SK-N-MC (cell line): ENCODE data around the gene LRP1B.

Experiments used
- DNase-seq: peaks from one replicate; pipeline ENCODE4 v3.0.0-alpha.2; 2011; ENCODE audit warnings: low read depth, low spot score
- H3K27ac ChIP-seq: fragments of 200-600 bp; sonication (generic); 2 replicates; pipeline ENCODE4 v1.5.1; 2016; ENCODE audit warnings: mixed run types
- H3K36me3 ChIP-seq: fragments of 200-600 bp; sonication (generic); 2 replicates; pipeline ENCODE4 v1.6.1; 2017; ENCODE audit warnings: antibody characterized with exemption, low read length, mixed read lengths; ENCODE audit not compliant: insufficient read depth
- H3K4me3 ChIP-seq: fragments of 200-600 bp; sonication (generic); 2 replicates; pipeline ENCODE4 v1.5.1; 2016
- H3K9ac ChIP-seq: fragments of 200-600 bp; sonication (generic); 2 replicates; pipeline ENCODE4 v1.8.0; 2017; ENCODE audit warnings: mixed run types, mixed read lengths; ENCODE audit not compliant: insufficient read length
- H3K9me3 ChIP-seq: fragments of 200-600 bp; sonication (generic); 2 replicates; pipeline ENCODE4 v1.6.1; 2017; ENCODE audit warnings: low read depth, mild to moderate bottlenecking, antibody characterized with exemption, low read length, moderate library complexity, mixed read lengths
- EZH2 ChIP-seq: fragments of 200-600 bp; sonication (generic); IDR thresholded peaks from one replicate; pipeline ENCODE4 v1.6.1; 2017; ENCODE audit warnings: antibody characterized with exemption
- FOXP2 ChIP-seq: optimal IDR thresholded peaks from 2 replicates; pipeline ENCODE3; 2011; ENCODE audit warnings: mild to moderate bottlenecking, moderate library complexity; ENCODE audit not compliant: insufficient read depth; ENCODE audit errors: extremely low read length, control extremely low read depth
- POLR2AphosphoS5 ChIP-seq: IDR thresholded peaks from 2 replicates; pipeline ENCODE4 v1.6.1; 2012; ENCODE audit warnings: mild to moderate bottlenecking, low read depth, low read length, borderline replicate concordance

LRP1B gene

DNA sequence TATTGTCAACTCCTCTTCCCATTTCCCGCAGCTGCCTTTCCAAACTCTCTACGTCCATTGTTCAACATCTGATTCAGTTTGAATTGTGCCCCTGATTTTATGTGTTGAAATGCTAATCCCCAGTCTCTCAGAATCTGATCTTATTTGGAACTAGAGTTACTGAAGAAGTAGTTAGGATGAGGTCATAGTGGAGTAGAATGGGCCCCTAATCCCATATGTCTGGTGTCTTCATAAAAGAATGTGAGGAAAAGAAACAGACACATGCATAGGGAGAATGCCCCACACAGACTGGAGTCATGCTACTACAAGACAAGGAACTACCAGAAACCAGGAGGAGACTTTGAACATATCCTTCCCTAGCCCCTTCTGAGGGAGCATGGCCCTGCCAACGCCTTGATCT, 99.2 kb downstream of the LRP1B start:
- TF ChIP-seq EZH2 (no peak), FOXP2 (no peak), POLR2AphosphoS5 (no peak)
- H3K9me3 ChIP-seq, result no peaks in the 10 kb centered on the region
- H3K27ac ChIP-seq, result no peak overlapping the region
- no peak for DNase-seq
- no peak overlapping the region for H3K4me3 ChIP-seq
- no peak overlapping the region for H3K9ac ChIP-seq
- H3K36me3 ChIP-seq, result no peaks in the 10 kb centered on the region

- no peak for DNase-seq
- no peak for TF ChIP-seq FOXP2
- no peak for TF ChIP-seq POLR2AphosphoS5
- no peak for TF ChIP-seq EZH2
- Histone ChIP-seq H3K4me3 (no peak overlapping the region), H3K27ac (no peak overlapping the region), H3K36me3 (no peaks in the 10 kb centered on the region), H3K9ac (no peak overlapping the region), H3K9me3 (no peaks in the 10 kb centered on the region)
Observed at GRCh38 chr2:142030735-142031134, 100.1 kb downstream of the LRP1B start.

- DNase-seq, result no peak
Observed at GRCh38 chr2:142029974-142030373, 100.8 kb downstream of the LRP1B start.

GRCh38 chr2:142025394-142025793, 105.4 kb downstream of the LRP1B start:
- no peak for TF ChIP-seq FOXP2
- no peak for TF ChIP-seq POLR2AphosphoS5
- no peak for TF ChIP-seq EZH2
- Histone ChIP-seq H3K36me3 (no peaks in the 10 kb centered on the region), H3K27ac (no peak overlapping the region), H3K9ac (no peak overlapping the region), H3K9me3 (no peaks in the 10 kb centered on the region), H3K4me3 (no peak overlapping the region)
- DNase-seq, result no peak

More at GRCh38 chr2:142029974-142030373, 100.8 kb downstream of the LRP1B start:
- H3K27ac ChIP-seq, result no peak overlapping the region
- no peak overlapping the region for H3K4me3 ChIP-seq
- H3K9ac ChIP-seq, result no peak overlapping the region
- H3K36me3 ChIP-seq, result no peaks in the 10 kb centered on the region
- TF ChIP-seq EZH2, result no peak
- no peak for TF ChIP-seq POLR2AphosphoS5
- no peak for TF ChIP-seq FOXP2
- no peaks in the 10 kb centered on the region for H3K9me3 ChIP-seq

- no peaks in the 10 kb centered on the region for H3K36me3 ChIP-seq
- no peak overlapping the region for H3K4me3 ChIP-seq
- no peak overlapping the region for H3K27ac ChIP-seq
- TF ChIP-seq POLR2AphosphoS5 (no peak), FOXP2 (no peak), EZH2 (no peak)
- no peaks in the 10 kb centered on the region for H3K9me3 ChIP-seq
- DNase-seq, result no peak
- H3K9ac ChIP-seq, result no peak overlapping the region
Observed at GRCh38 chr2:142020368-142020767, 110.4 kb downstream of the LRP1B start.

DNA sequence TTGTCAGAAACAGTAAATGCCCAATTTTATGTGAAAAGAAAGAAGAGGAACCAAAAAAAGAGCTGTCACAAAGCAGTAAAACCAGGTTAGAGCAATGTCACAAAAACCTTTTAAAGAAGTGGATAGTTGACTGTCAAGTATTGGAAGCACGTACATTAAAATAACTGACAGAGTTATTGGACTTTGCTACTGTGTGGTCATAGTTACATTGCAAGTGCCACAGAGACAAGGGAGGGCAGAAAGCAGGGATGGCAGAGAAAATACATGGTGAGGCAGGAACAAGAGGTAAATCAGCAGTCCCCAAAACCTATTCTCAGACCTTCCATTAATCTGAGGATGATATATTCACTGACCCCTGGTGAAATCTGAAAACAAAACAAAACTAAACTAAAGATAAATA, 116.3 kb downstream of the LRP1B start:
- no peak for DNase-seq
- no peak overlapping the region for H3K9ac ChIP-seq
- no peaks in the 10 kb centered on the region for H3K9me3 ChIP-seq
- TF ChIP-seq EZH2, result no peak
- no peak for TF ChIP-seq FOXP2
- TF ChIP-seq POLR2AphosphoS5, result no peak
- no peak overlapping the region for H3K27ac ChIP-seq
- H3K36me3 ChIP-seq, result no peaks in the 10 kb centered on the region
- H3K4me3 ChIP-seq, result no peak overlapping the region

- no peak overlapping the region for H3K4me3 ChIP-seq
- H3K9ac ChIP-seq, result no peak overlapping the region
- no peak for TF ChIP-seq FOXP2
- TF ChIP-seq EZH2, result no peak
- TF ChIP-seq POLR2AphosphoS5, result no peak
- DNase-seq, result no peak
- no peaks in the 10 kb centered on the region for H3K9me3 ChIP-seq
- no peak overlapping the region for H3K27ac ChIP-seq
- no peaks in the 10 kb centered on the region for H3K36me3 ChIP-seq
Observed at GRCh38 chr2:142012797-142013196, 118.0 kb downstream of the LRP1B start.

DNA sequence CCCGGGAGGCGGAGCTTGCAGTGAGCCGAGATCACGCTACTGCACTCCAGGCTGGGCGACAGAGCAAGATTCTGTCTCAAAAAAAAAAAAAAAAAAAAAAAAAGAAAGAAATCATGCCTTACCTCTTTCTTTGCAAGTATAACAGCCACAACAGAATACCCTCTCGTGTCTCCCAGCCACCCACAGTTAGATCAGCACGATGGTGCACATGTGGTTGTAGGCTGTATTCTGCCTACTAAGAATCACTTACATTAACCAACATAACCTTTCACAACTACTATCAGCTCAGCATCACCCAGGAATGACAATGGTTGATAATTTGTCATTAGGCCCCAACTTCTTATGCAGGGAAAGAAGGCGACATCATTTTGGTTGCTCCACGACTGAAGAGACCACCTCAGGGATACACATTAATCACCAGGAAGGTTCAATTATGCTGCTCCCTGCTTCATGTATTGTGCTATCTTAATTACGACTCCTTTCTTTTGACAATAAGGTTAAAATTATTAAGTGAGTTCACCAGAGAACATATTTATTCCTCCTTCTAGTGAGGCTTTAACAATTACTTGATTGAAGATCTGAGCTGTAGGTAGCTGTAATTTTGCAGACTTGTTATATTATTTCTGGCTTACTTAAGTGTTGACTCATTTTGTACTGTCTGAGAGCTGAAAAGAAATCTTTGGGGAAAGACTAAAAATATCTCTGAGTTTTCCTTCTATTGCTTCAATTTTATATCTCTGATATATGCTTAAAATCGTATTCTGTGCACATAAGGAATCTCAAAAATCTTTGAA, 120.1 kb downstream of the LRP1B start:
- TF ChIP-seq POLR2AphosphoS5, result no peak
- no peak for TF ChIP-seq EZH2
- no peak for TF ChIP-seq FOXP2
- no peak overlapping the region for H3K9ac ChIP-seq
- no peak overlapping the region for H3K4me3 ChIP-seq
- no peak overlapping the region for H3K27ac ChIP-seq
- no peaks in the 10 kb centered on the region for H3K9me3 ChIP-seq
- DNase-seq, result no peak
- H3K36me3 ChIP-seq, result no peaks in the 10 kb centered on the region
